Peyer's patch (tissue), 4 donors: ENCODE results near the gene PTH2.

Experiments used
- POLR2A ChIP-seq, 2 donors: fragments of 450-650 bp; IDR thresholded peaks; one replicate each; pipeline ENCODE4 v1.5.1; 2017; ENCODE audit warnings: antibody characterized with exemption in 2 of 2, mild to moderate bottlenecking in 2 of 2, moderate library complexity in 2 of 2
- TF ChIP-seq, protein P1 (sequence below), 6 experiments: fragments of 450-650 bp in 4 of 6; fragments of 200-600 bp in 2 of 6; sonication (generic) in 1 of 6; IDR thresholded peaks; one replicate each; pipeline ENCODE4 v1.5.1; 2017 to 2019; ENCODE audit warnings: antibody characterized with exemption in 6 of 6, mild to moderate bottlenecking in 3 of 6, moderate library complexity in 1 of 6

DNA sequence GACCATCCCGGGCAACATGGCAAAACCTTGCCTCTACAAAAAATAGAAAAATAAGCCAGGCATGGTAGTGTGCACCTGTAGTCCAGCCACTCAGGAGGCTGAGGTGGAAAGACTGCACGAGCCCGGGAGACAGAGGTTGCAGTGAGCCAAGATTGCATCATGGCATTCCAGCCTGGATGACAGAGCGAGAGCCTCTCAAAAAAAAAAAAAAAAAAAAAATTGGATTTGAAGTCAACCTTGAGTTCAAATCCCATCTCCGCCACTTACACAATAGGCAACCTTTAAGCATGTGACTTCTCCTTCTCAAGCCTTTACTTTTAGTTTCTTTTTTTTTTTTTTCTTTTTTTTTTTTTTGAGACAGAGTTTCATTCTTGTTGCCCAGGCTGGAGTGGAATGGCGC is 23.2 kb downstream of the PTH2 start:
- TF ChIP-seq, protein P1, sequence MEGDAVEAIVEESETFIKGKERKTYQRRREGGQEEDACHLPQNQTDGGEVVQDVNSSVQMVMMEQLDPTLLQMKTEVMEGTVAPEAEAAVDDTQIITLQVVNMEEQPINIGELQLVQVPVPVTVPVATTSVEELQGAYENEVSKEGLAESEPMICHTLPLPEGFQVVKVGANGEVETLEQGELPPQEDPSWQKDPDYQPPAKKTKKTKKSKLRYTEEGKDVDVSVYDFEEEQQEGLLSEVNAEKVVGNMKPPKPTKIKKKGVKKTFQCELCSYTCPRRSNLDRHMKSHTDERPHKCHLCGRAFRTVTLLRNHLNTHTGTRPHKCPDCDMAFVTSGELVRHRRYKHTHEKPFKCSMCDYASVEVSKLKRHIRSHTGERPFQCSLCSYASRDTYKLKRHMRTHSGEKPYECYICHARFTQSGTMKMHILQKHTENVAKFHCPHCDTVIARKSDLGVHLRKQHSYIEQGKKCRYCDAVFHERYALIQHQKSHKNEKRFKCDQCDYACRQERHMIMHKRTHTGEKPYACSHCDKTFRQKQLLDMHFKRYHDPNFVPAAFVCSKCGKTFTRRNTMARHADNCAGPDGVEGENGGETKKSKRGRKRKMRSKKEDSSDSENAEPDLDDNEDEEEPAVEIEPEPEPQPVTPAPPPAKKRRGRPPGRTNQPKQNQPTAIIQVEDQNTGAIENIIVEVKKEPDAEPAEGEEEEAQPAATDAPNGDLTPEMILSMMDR (IDR thresholded peaks at IDR 0.05): no peak
- no peak for TF ChIP-seq POLR2A (IDR thresholded peaks at IDR 0.05)
